ENCODE results near the gene APOBR. TPM values are rescaled to one million over a fixed set of nuclear protein-coding genes. Genes with fewer than 3 reads are reported as not detected.
"Not testable (repeated sequence)": the region's sequence is repeated elsewhere in the genome, so short reads cannot be mapped to it uniquely, and the experiment has no call there.

Gene APOBR
- total RNA-seq, 1 donor from 2014 or later: not detected

DNA sequence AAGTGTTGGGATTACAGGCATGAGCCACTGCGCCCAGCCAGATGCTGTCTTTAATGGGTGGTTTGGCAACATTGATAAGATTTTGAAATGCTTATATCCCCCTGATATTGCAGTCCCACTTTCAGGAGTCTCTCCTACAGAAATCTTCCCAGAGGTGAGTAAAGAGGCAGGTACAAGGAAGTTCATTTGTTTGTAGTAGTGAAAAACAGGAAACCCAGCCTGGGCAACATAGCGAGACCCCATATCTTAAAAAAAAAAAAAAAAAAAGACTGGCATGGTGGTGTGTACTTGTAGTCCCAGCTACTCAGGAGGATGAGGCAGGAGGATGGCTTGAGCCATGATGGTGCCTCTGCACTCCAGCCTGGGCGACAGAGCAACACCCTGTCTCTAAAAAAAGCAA lies 50.6 kb downstream of the APOBR start:
- Histone ChIP-seq H3K36me3 (ENCODE audit: control insufficient read depth, insufficient read depth, low read length) (no peaks in the 10 kb centered on the region), H3K4me3 (ENCODE audit: low read depth, low read length) (no peak overlapping the region), H3K27me3 (ENCODE audit: control insufficient read depth, insufficient read depth, low read length) (no peaks in the 10 kb centered on the region)
- FAIRE-seq (no peak), DNase-seq (ENCODE audit: low read depth) (no peak)
- no peak for TF ChIP-seq CTCF (IDR thresholded peaks at IDR 0.05; ENCODE audit: insufficient read depth, low read length, severe bottlenecking)

DNA sequence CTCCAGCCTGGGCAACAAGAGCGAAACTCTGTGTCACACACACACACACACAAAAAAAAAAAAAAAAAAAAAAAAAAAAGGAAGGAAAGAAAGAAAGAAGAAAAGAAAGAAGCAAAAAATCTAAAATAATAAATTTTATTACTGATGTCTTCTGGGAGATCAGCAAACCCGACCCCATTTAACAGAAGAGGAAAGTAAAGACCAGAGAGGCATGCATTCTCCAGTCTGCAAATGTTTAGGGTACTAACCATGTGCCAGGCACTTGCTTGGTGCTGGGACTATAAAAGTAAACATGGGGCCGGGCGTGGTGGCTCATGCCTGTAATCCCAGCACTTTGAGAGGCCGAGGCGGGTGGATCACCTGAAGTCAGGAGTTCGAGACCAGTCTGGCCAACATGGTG lies 51.5 kb downstream of the APOBR start:
- H3K36me3 ChIP-seq (ENCODE audit: control insufficient read depth, insufficient read depth, low read length); H3K4me3 ChIP-seq (ENCODE audit: low read depth, low read length); FAIRE-seq; H3K27me3 ChIP-seq (ENCODE audit: control insufficient read depth, insufficient read depth, low read length); DNase-seq (ENCODE audit: low read depth): not testable (repeated sequence)

DNA sequence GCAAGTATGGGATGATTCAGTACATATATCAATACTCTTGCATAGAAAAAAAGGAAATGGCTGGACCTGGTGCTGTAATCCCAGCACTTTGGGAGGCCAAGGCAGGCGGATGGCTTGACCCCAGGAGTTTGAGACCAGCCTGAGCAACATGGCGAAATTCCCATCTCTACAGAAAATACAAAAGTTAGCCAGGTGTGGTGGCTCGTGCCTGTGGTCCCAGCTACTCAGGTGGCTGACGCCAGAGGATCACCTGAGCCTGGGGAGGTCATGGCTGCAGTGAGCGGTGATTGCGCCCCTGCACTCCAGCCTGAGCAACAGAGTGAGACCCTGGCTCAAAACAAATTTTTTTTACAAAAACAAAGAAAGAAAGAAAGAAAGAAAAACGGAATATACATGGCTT lies 52.2 kb downstream of the APOBR start:
- no peak for TF ChIP-seq CTCF (IDR thresholded peaks at IDR 0.05; ENCODE audit: insufficient read depth, low read length, severe bottlenecking)
- FAIRE-seq (no peak), DNase-seq (ENCODE audit: low read depth) (no peak)
- H3K27me3 ChIP-seq (ENCODE audit: control insufficient read depth, insufficient read depth, low read length): no peaks in the 10 kb centered on the region
- no peaks in the 10 kb centered on the region for H3K36me3 ChIP-seq (ENCODE audit: control insufficient read depth, insufficient read depth, low read length)
- H3K4me3 ChIP-seq (ENCODE audit: low read depth, low read length): no peak overlapping the region

DNA sequence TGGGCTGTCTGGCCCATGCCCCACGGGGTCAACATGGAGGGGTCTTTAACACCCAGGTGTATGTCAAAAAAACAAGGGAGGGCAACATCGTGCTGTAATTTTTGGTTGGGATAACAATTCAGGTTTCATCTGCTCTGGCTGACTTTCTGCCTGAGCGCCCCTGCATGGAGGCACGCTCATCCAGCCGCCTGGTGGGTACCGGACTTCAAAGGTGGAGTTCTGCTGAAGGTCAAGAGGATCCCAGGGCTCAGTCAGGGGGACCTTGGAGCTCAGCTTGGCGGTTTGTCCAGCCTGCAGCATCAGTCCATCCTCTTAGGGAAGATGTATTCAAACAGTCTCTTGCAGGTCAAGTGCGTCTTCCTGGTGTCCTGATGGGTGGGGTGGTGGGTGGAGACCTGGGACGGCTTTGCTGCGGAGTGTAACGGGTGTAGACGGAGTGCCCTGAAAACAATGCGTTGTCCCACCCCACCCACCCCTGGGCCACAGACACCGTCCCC lies 53.9 kb downstream of the APOBR start:
- no peak for DNase-seq (ENCODE audit: low read depth)
- no peaks in the 10 kb centered on the region for H3K36me3 ChIP-seq (ENCODE audit: control insufficient read depth, insufficient read depth, low read length)
- FAIRE-seq: no peak
- no peak overlapping the region for H3K4me3 ChIP-seq (ENCODE audit: low read depth, low read length)
- no peak for TF ChIP-seq CTCF (IDR thresholded peaks at IDR 0.05; ENCODE audit: insufficient read depth, low read length, severe bottlenecking)
- H3K27me3 ChIP-seq (ENCODE audit: control insufficient read depth, insufficient read depth, low read length): no peaks in the 10 kb centered on the region

Other genes with a start within 250 kb of the APOBR start
- gene SBK1, start 202.1 kb upstream of the APOBR start, total RNA-seq: under 0.01 TPM in 2 replicates
- gene NPIPB6, start 131.1 kb upstream of the APOBR start, total RNA-seq: 0.79 and 1.9 TPM in 2 replicates
- gene EIF3CL, start 90.8 kb upstream of the APOBR start, total RNA-seq: 87.2 and 132 TPM in 2 replicates
- not detected in 2 replicates for gene NPIPB7, start 22.3 kb upstream of the APOBR start, total RNA-seq
- 9.5 and 11.6 TPM in 2 replicates for gene CLN3, start 2.6 kb upstream of the APOBR start, total RNA-seq
- gene IL27, start 12.2 kb downstream of the APOBR start, total RNA-seq: not detected in 2 replicates
- 65.3 and 163 TPM in 2 replicates for gene NUPR1, start 44.3 kb downstream of the APOBR start, total RNA-seq
- 9.0 and 10.0 TPM in 2 replicates for gene SGF29, start 59.3 kb downstream of the APOBR start, total RNA-seq
- gene SULT1A2, start 102.4 kb downstream of the APOBR start, total RNA-seq: 0.51 TPM in 1 of 2 replicates, not detected in the other
- 5.0 and 6.3 TPM in 2 replicates for gene SULT1A1, start 115.4 kb downstream of the APOBR start, total RNA-seq
- gene NPIPB8, start 143.4 kb downstream of the APOBR start, total RNA-seq: not detected in 2 replicates
- gene EIF3C, start 216.8 kb downstream of the APOBR start, total RNA-seq: 175 and 180 TPM in 2 replicates